SK-N-SH (cell line): Measurements from ENCODE around the gene GNAT1. TPM values are rescaled to one million over a fixed set of nuclear protein-coding genes. Genes with fewer than 3 reads are reported as not detected.

Source experiments
- CTCF ChIA-PET: fragments of 300-600, 350-600 bp; formaldehyde crosslinking; extraction: SDS; loops from one replicate; lab custom pipeline; 2021; lab: Yijun Ruan, JAX
- POLR2A ChIA-PET: fragments of 350-600 bp; sonication (Branson Sonifier 250); formaldehyde crosslinking; extraction: SDS; loops from one replicate; lab custom pipeline; 2020; ENCODE audit warnings: antibody characterized with exemption, inconsistent platforms; lab: Yijun Ruan, JAX
- DNase-seq: peaks from one replicate; pipeline ENCODE4 v3.0.0; 2012
- H2AFZ ChIP-seq: fragments of 200-600 bp; sonication (generic); 2 replicates; pipeline ENCODE4 v1.8.1; 2016; ENCODE audit warnings: antibody characterized with exemption, mild to moderate bottlenecking, low read depth
- H3F3A ChIP-seq: fragments of 200-600 bp; sonication (generic); replicated peaks from 2 replicates; pipeline ENCODE3; 2016; ENCODE audit warnings: antibody characterized with exemption, mild to moderate bottlenecking; ENCODE audit not compliant: insufficient read depth
- H3K27ac ChIP-seq, 2 experiments: fragments of 200-500 bp in 1 of 2; fragments of 200-600 bp in 1 of 2; sonication (Bioruptor generic) in 1 of 2; sonication (generic), shearing (Covaris generic) in 1 of 2; 2 replicates each; pipeline versions ENCODE4 v1.5.1 to v1.6.1; 2014 to 2016; ENCODE audit warnings: low read depth in 2 of 2, inconsistent platforms in 1 of 2, low read length in 1 of 2, mild to moderate bottlenecking in 1 of 2, mixed read lengths in 1 of 2
- H3K27me3 ChIP-seq: fragments of 200-600 bp; sonication (generic), shearing (Covaris generic); 2 replicates; pipeline ENCODE4 v1.6.1; 2016; ENCODE audit warnings: mixed run types; ENCODE audit not compliant: insufficient read depth
- H3K36me3 ChIP-seq, 2 experiments: fragments of 200-500 bp in 1 of 2; fragments of 200-600 bp in 1 of 2; sonication (Bioruptor generic) in 1 of 2; sonication (generic) in 1 of 2; replicated peaks in 1 of 2; 2 replicates each; pipeline versions ENCODE3 to v1.5.1; 2014 to 2016; ENCODE audit warnings: low read length in 1 of 2, mild to moderate bottlenecking in 1 of 2; ENCODE audit not compliant: insufficient read depth in 2 of 2, control insufficient read depth in 1 of 2
- H3K4me1 ChIP-seq, 2 experiments: fragments of 200-500 bp in 1 of 2; fragments of 200-600 bp in 1 of 2; sonication (Bioruptor generic) in 1 of 2; sonication (generic), shearing (Covaris generic) in 1 of 2; 2 replicates each; pipeline versions ENCODE4 v1.5.1 to v1.6.1; 2014 to 2016; ENCODE audit warnings: low read depth in 1 of 2, low read length in 1 of 2, mixed run types in 1 of 2; ENCODE audit not compliant: insufficient read depth in 2 of 2, control insufficient read depth in 1 of 2
- H3K4me2 ChIP-seq: fragments of 200-600 bp; sonication (generic), shearing (Covaris generic); 2 replicates; pipeline ENCODE4 v1.6.1; 2017; ENCODE audit warnings: mixed run types
- H3K4me3 ChIP-seq, 2 experiments: fragments of 200-500 bp in 1 of 2; fragments of 200-600 bp in 1 of 2; sonication (Bioruptor generic) in 1 of 2; sonication (generic), shearing (Covaris generic) in 1 of 2; 2 replicates each; pipeline versions ENCODE4 v1.5.1 to v1.8.1; 2014 to 2016; ENCODE audit warnings: low read depth in 2 of 2, inconsistent platforms in 1 of 2, low read length in 1 of 2, mild to moderate bottlenecking in 1 of 2, mixed read lengths in 1 of 2, moderate library complexity in 1 of 2
- H3K79me2 ChIP-seq: fragments of 200-600 bp; sonication (generic); 2 replicates; pipeline ENCODE4 v1.8.1; 2017; ENCODE audit warnings: mild to moderate bottlenecking; ENCODE audit not compliant: insufficient read depth
- H3K9ac ChIP-seq: fragments of 200-600 bp; sonication (generic); 2 replicates; pipeline ENCODE4 v1.6.1; 2017; ENCODE audit warnings: mixed run types
- H3K9me2 ChIP-seq: fragments of 200-600 bp; sonication (generic); 2 replicates; pipeline ENCODE4 v1.6.1; 2017; ENCODE audit warnings: mixed run types
- H3K9me3 ChIP-seq: fragments of 200-600 bp; sonication (generic); 2 replicates; pipeline ENCODE4 v1.6.1; 2017; ENCODE audit warnings: mixed run types, mild to moderate bottlenecking, moderate library complexity
- H4K20me1 ChIP-seq: fragments of 200-600 bp; sonication (generic); 2 replicates; pipeline ENCODE4 v1.6.1; 2017; ENCODE audit warnings: mild to moderate bottlenecking, mixed run types; ENCODE audit not compliant: insufficient read depth
- CHD2 ChIP-seq: fragments of 150-350 bp; IDR thresholded peaks from 2 replicates; pipeline ENCODE4 v1.6.1; 2018; ENCODE audit warnings: low read length; ENCODE audit not compliant: partially characterized antibody
- EP300 ChIP-seq, 2 experiments: IDR thresholded peaks; 2 replicates each; pipeline versions ENCODE4 v1.4.0 to v1.6.1; 2012; ENCODE audit warnings: borderline replicate concordance in 1 of 2, low read depth in 1 of 2, low read length in 1 of 2
- EZH2phosphoT487 ChIP-seq: fragments of 200-600 bp; sonication (generic); IDR thresholded peaks from 2 replicates; pipeline ENCODE4 v1.6.1; 2017; ENCODE audit warnings: low read depth, mixed run types, mild to moderate bottlenecking, antibody characterized with exemption, moderate library complexity, borderline replicate concordance
- GATA2 ChIP-seq: sonication (generic); formaldehyde crosslinking; IDR thresholded peaks from 2 replicates; pipeline ENCODE4 v1.5.0; 2020; ENCODE audit warnings: mild to moderate bottlenecking, missing genetic modification reagents
- MEF2A ChIP-seq: IDR thresholded peaks from 2 replicates; pipeline ENCODE4 v1.4.0; 2012; ENCODE audit warnings: low read depth, borderline replicate concordance
- MXI1 ChIP-seq: IDR thresholded peaks from 2 replicates; pipeline ENCODE4 v1.6.1; 2012; ENCODE audit warnings: mild to moderate bottlenecking, low read depth, low read length, improper control_type of control experiment
- NRF1 ChIP-seq: IDR thresholded peaks from 2 replicates; pipeline ENCODE4 v1.6.1; 2012; ENCODE audit warnings: low read depth, mild to moderate bottlenecking, low read length
- POLR2AphosphoS5 ChIP-seq: IDR thresholded peaks from 2 replicates; pipeline ENCODE4 v1.6.1; 2012; ENCODE audit warnings: low read depth, low read length
- SIN3A ChIP-seq: IDR thresholded peaks from 2 replicates; pipeline ENCODE4 v1.6.1; 2012; ENCODE audit warnings: low read depth, mild to moderate bottlenecking, low read length, moderate library complexity, borderline replicate concordance
- SMC3 ChIP-seq: IDR thresholded peaks from 2 replicates; pipeline ENCODE4 v1.6.1; 2012; ENCODE audit warnings: low read depth, low read length, improper control_type of control experiment
- TAF1 ChIP-seq: IDR thresholded peaks from 2 replicates; pipeline ENCODE4 v1.6.1; 2012; ENCODE audit warnings: low read depth, mild to moderate bottlenecking, low read length, moderate library complexity, borderline replicate concordance
- TEAD4 ChIP-seq: IDR thresholded peaks from 2 replicates; pipeline ENCODE4 v1.4.0; 2012; ENCODE audit warnings: mild to moderate bottlenecking, borderline replicate concordance; ENCODE audit not compliant: insufficient read depth
- USF2 ChIP-seq: fragments of 150-350 bp; IDR thresholded peaks from 2 replicates; pipeline ENCODE4 v1.6.1; 2017; ENCODE audit warnings: antibody characterized with exemption, low read length, low read depth, borderline replicate concordance
- WGBS: methylation state at CpG from one replicate; pipeline ENCODE4 v1.1.6; 2017; ENCODE audit warnings: low lambda C conversion rate; 5-methylcytosine and 5-hydroxymethylcytosine counted together
- polyA plus RNA-seq, 3 experiments: library from polyadenylated mRNA; depleted of rRNA; stranded (reverse); fragments of >200 nt; gene quantifications; 2 replicates each; pipeline ENCODE4 v1.2.3, GENCODE V29; 2012
- TF ChIP-seq, protein P1 (sequence below): IDR thresholded peaks from 2 replicates; pipeline ENCODE4 v1.4.0; 2012; ENCODE audit warnings: low read depth, borderline replicate concordance

GNAT1 gene
- polyA plus RNA-seq, 1 of the 3 experiments (the other 2 are of a cell fraction) = not detected

DNA sequence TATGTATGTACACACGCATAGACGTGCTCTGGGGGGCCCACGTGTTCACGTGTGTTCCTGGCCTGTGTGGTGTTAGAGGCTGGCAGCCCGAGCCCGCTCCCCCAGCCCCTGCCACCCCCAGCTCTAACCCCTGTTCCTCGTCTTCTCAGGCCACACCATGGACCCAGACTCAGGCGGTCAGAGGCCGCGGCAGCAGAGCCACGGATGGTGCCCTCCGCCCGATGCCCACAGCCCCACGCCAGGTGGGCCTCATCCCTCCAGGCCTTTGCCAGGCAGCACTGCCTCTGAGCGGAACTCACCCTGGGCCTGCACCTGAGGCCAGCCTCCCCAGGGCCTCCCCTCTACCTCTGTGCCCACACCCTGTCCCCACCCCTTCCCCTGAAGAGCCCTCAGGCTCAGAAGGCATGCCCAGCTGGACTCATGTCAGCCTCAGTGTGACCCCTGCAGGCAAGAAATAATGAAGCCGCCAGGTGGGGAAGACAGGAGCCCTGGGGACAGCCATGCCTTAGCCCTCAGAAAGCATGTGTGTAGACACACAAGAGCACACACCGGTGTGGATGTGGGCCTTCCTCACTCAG, 16.4 kb upstream of the GNAT1 start:
- Histone ChIP-seq H3F3A (no peaks in the 10 kb centered on the region), H3K4me1 (peaks cover 5 to 16% of the 10 kb centered on the region in 2 experiments; a peak in 3 of 4 replicates), H3K27me3 (no peaks in the 10 kb centered on the region), H3K27ac (no peak overlapping the region), H3K4me2 (no peak overlapping the region), H3K4me3 (no peak overlapping the region), H3K36me3 (peaks cover 5 to 6% of the 10 kb centered on the region in 2 experiments), H2AFZ (no peak overlapping the region), H3K79me2 (peaks cover 12% of the 10 kb centered on the region; the same call in 1 of the 2 replicates), H3K9ac (no peak overlapping the region), H3K9me2 (no peaks in the 10 kb centered on the region), H3K9me3 (no peaks in the 10 kb centered on the region), H4K20me1 (no peaks in the 10 kb centered on the region)
- no peak for DNase-seq
- TF ChIP-seq NRF1 (no peak), SMC3 (no peak), MXI1 (no peak), EZH2phosphoT487 (no peak), USF2 (no peak), SIN3A (no peak), TAF1 (no peak)
- CTCF ChIA-PET = interaction anchor here (0.6 to 23.1 kb wide), 6 partner anchors 8 to 54 kb away, joined by 3 to 684 read pairs (median 3); partner anchors contain the start of gene GNAT1
- WGBS = 96% methylated on average over 13 of the region's 17 CpGs
- POLR2A ChIA-PET = no interaction called here

DNA sequence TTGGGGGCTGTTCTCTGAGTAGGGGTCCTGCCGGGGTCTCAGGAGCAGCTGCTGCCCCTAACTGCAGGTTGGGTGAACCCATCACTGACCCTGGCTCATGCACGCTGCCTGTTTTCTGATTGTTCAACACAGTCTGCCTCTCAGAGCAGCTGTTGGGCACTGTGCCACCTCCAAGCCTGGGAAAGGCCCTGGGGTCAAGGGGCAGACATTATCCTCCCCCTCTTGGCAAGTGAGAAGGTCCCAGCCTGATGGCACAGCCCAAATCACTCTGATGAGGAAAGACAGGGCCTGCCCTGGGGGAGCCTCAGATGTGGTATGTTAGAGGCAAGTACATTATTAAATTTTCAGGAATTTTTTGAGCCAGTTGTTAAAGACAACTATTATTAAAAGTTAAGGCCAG, 14.1 kb upstream of the GNAT1 start:
- Histone ChIP-seq H3F3A (no peaks in the 10 kb centered on the region), H3K4me1 (peaks cover 0 to 20% of the 10 kb centered on the region in 2 experiments; a peak in 1 of 4 replicates), H3K4me3 (no peak overlapping the region), H3K9me2 (no peaks in the 10 kb centered on the region), H3K4me2 (no peak overlapping the region), H2AFZ (no peak overlapping the region), H3K79me2 (no peaks in the 10 kb centered on the region), H3K27me3 (no peaks in the 10 kb centered on the region), H3K9ac (no peak overlapping the region), H3K9me3 (no peaks in the 10 kb centered on the region), H3K27ac (no peak overlapping the region), H3K36me3 (peaks cover 5 to 7% of the 10 kb centered on the region in 2 experiments), H4K20me1 (no peaks in the 10 kb centered on the region)
- ChIA-PET CTCF (interaction anchor here (3.4 to 23.1 kb wide), 3 partner anchors 16 to 56 kb away, joined by 18 to 1375 read pairs (median 684); partner anchors contain the start of genes GNAI2, GNAT1 and SLC38A3), POLR2A (no interaction called here)
- TF ChIP-seq, protein P1, sequence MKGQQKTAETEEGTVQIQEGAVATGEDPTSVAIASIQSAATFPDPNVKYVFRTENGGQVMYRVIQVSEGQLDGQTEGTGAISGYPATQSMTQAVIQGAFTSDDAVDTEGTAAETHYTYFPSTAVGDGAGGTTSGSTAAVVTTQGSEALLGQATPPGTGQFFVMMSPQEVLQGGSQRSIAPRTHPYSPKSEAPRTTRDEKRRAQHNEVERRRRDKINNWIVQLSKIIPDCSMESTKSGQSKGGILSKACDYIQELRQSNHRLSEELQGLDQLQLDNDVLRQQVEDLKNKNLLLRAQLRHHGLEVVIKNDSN = no peak
- peak in 1 of 2 experiments; percentile 7; a peak in 1 of 4 replicates for TF ChIP-seq EP300 (IDR thresholded peaks at IDR 0.05; ENCODE audit: borderline replicate concordance in 1 of 2, low read depth in 1 of 2, low read length in 1 of 2)
- TF ChIP-seq POLR2AphosphoS5 = no peak
- no peak for TF ChIP-seq TAF1
- no peak for TF ChIP-seq MEF2A
- no peak for TF ChIP-seq GATA2
- TF ChIP-seq NRF1 = no peak
- TF ChIP-seq TEAD4 = no peak
- TF ChIP-seq CHD2 = no peak
- WGBS = no CpG with 5 or more reads among the region's 2 CpGs
- DNase-seq = peak; percentile 60
